Neural crest cell (in vitro differentiated cells): ENCODE measurements around the gene CPLANE1. TPM values are rescaled to one million over a fixed set of nuclear protein-coding genes. Genes with fewer than 3 reads are reported as not detected.

Source experiments
- DNase-seq: peaks from one replicate; pipeline ENCODE4 v3.0.0; 2021; ENCODE audit warnings: low read depth, mixed read lengths, low spot score
- H3K27ac Mint-ChIP-seq: one replicate; pipeline ENCODE4 v1.8.0; 2021; ENCODE audit warnings: mild to moderate bottlenecking, mixed read lengths; ENCODE audit not compliant: unreplicated experiment
- H3K27me3 Mint-ChIP-seq: 2 replicates; pipeline ENCODE4 v1.8.0; 2021; ENCODE audit warnings: low read depth, mild to moderate bottlenecking, mixed read lengths
- H3K36me3 Mint-ChIP-seq: 2 replicates; pipeline ENCODE4 v1.8.0; 2021; ENCODE audit warnings: low read depth, mild to moderate bottlenecking, mixed read lengths
- H3K4me1 Mint-ChIP-seq: 2 replicates; pipeline ENCODE4 v1.8.0; 2021; ENCODE audit warnings: mixed read lengths
- H3K4me3 Mint-ChIP-seq: one replicate; pipeline ENCODE4 v1.8.0; 2021; ENCODE audit warnings: mild to moderate bottlenecking, mixed read lengths
- H3K9me3 Mint-ChIP-seq: 2 replicates; pipeline ENCODE4 v1.8.0; 2021; ENCODE audit warnings: mixed read lengths
- CTCF ChIP-seq: fragments of 200-600 bp; sonication (generic); conservative IDR thresholded peaks from 2 replicates; pipeline ENCODE4 v1.5.0; 2021; ENCODE audit warnings: antibody characterized with exemption, mild to moderate bottlenecking
- total RNA-seq: library from RNA; stranded (reverse); gene quantifications from 2 replicates; pipeline ENCODE4 v1.2.1, GENCODE V29; 2021

The CPLANE1 gene
- total RNA-seq, 1 donor from 2014 or later: 25.8 TPM

GRCh38 chr5:37190592-37190991, 58.6 kb downstream of the CPLANE1 start:
- no peaks in the 10 kb centered on the region for H3K9me3 Mint-ChIP-seq
- no peaks in the 10 kb centered on the region for H3K27me3 Mint-ChIP-seq
- TF ChIP-seq CTCF: no peak
- DNase-seq: no peak
- H3K36me3 Mint-ChIP-seq: peaks cover 8% of the 10 kb centered on the region
- H3K4me3 Mint-ChIP-seq: no peak overlapping the region
- H3K4me1 Mint-ChIP-seq: no peaks in the 10 kb centered on the region
- no peak overlapping the region for H3K27ac Mint-ChIP-seq

- H3K27me3 Mint-ChIP-seq: no peaks in the 10 kb centered on the region
- no peak overlapping the region for H3K27ac Mint-ChIP-seq
- peaks cover 8% of the 10 kb centered on the region for H3K36me3 Mint-ChIP-seq
- no peak for TF ChIP-seq CTCF
- no peaks in the 10 kb centered on the region for H3K4me1 Mint-ChIP-seq
- no peaks in the 10 kb centered on the region for H3K9me3 Mint-ChIP-seq
- H3K4me3 Mint-ChIP-seq: no peak overlapping the region
- no peak for DNase-seq
Observed at GRCh38 chr5:37189355-37189754, 59.8 kb downstream of the CPLANE1 start.

- Mint-ChIP-seq H3K4me3 (no peak overlapping the region), H3K27ac (no peak overlapping the region), H3K9me3 (no peaks in the 10 kb centered on the region), H3K36me3 (peaks cover 8% of the 10 kb centered on the region), H3K4me1 (no peaks in the 10 kb centered on the region), H3K27me3 (no peaks in the 10 kb centered on the region)
- no peak for TF ChIP-seq CTCF
- no peak for DNase-seq
Observed at GRCh38 chr5:37187465-37187977, 61.7 kb downstream of the CPLANE1 start.

GRCh38 chr5:37184748-37185364, 64.3 kb downstream of the CPLANE1 start:
- H3K4me3 Mint-ChIP-seq: no peak overlapping the region
- no peak for DNase-seq
- H3K27ac Mint-ChIP-seq: no peak overlapping the region
- H3K36me3 Mint-ChIP-seq: peaks cover 8% of the 10 kb centered on the region
- no peaks in the 10 kb centered on the region for H3K27me3 Mint-ChIP-seq
- H3K4me1 Mint-ChIP-seq: no peaks in the 10 kb centered on the region
- no peaks in the 10 kb centered on the region for H3K9me3 Mint-ChIP-seq
- no peak for TF ChIP-seq CTCF

- Mint-ChIP-seq H3K4me3 (no peak overlapping the region), H3K27ac (no peak overlapping the region), H3K9me3 (no peaks in the 10 kb centered on the region), H3K27me3 (no peaks in the 10 kb centered on the region), H3K4me1 (no peaks in the 10 kb centered on the region), H3K36me3 (peaks cover 7% of the 10 kb centered on the region)
- no peak for TF ChIP-seq CTCF
- DNase-seq: no peak
Observed at GRCh38 chr5:37182667-37183066, 66.5 kb downstream of the CPLANE1 start.
